GM12864 (cell line): Measurements from ENCODE around the gene SIRPB2.

Source experiments
- DNase-seq: peaks from one replicate; pipeline ENCODE4 v3.0.0-alpha.2; 2011; ENCODE audit warnings: low read depth
- H3K4me3 ChIP-seq: 2 replicates; pipeline ENCODE4 v1.5.1; 2011; ENCODE audit warnings: mild to moderate bottlenecking, low read depth, low read length, control low read depth
- CTCF ChIP-seq: IDR thresholded peaks from 2 replicates; pipeline ENCODE4 v1.5.1; 2011; ENCODE audit warnings: low read depth, mild to moderate bottlenecking, moderate library complexity, low read length, control low read depth, inconsistent platforms; ENCODE audit errors: missing control alignments

The SIRPB2 gene

GRCh38 chr20:1467082-1467354 lies 24.2 kb downstream of the SIRPB2 start:
- H3K4me3 ChIP-seq = no peak overlapping the region; the same call in 1 of the 2 replicates
- DNase-seq = no peak
- no peak for TF ChIP-seq CTCF

GRCh38 chr20:1466211-1467081 lies 24.8 kb downstream of the SIRPB2 start, which contains the start of gene NSFL1C:
NSFL1C (minus strand) TSS chr20:1466849; CDS start chr20:1466824, 25 bp downstream.
- peak within 1 kb of the TSS; percentile 95 for H3K4me3 ChIP-seq
- DNase-seq = peak; percentile 72
- TF ChIP-seq CTCF = peak; percentile 96

GRCh38 chr20:1465470-1466210 lies 25.6 kb downstream of the SIRPB2 start:
- DNase-seq = no peak
- no peak for TF ChIP-seq CTCF
- peak overlapping the region; percentile 95 for H3K4me3 ChIP-seq

DNA sequence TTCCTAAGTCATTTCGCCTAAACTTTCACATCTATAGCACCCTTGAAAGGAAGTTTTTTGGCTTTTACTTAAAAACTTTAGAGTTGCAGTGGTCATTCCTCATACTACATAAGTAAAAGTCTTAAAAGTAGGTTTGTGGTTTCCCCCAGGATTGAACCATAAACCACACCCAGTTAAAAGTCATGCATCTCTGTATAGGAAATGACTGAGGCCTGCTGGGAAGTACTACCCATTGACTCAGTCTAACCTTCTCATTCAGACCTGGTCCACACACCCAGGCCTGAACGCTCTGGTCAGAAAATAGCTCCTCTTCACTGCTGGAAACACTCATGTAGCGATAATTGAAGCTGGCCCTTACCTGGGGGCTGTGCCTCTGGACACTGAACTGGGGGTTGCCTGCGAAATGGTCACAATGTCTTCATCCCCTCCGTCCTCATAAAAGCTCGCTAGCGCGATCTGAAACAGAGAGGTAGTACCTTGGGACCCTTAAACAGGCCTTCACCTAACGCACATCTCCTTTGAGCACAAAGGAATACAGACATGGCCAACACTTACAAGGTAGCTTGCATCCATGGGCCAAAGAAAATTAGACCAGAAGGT lies 27.1 kb downstream of the SIRPB2 start:
- no peak for DNase-seq
- no peak overlapping the region for H3K4me3 ChIP-seq
- TF ChIP-seq CTCF = no peak

DNA sequence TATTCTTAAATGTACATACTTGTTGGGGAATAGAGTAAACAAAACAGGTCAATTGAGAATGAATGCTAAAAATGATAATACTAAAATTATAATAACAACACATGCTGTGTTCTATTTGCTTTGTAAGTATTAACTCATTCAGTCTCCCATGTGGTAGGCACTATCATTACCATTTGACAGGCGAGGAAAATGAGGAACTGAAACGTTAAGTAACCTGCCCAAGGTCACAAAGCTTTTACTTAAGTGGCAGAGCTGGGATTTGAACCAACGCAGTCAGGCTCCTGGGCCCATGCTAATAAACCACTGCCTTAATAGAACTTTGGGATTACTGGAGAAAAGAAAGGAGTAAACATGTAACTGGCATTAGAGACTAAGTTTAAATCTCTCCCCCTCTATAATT lies 28.4 kb downstream of the SIRPB2 start:
- no peak overlapping the region for H3K4me3 ChIP-seq
- no peak for TF ChIP-seq CTCF
- no peak for DNase-seq

- TF ChIP-seq CTCF = no peak
- DNase-seq = no peak
These were observed 29.2 kb downstream of the SIRPB2 start for GRCh38 chr20:1462001-1462400.

More at GRCh38 chr20:1462001-1462400, 29.2 kb downstream of the SIRPB2 start:
- H3K4me3 ChIP-seq = no peak overlapping the region
